Gastrocnemius medialis (tissue), 4 donors: ENCODE data around the gene FBXL13.

Experiments used
- CTCF ChIP-seq, 5 experiments: fragments of 450-650 bp in 3 of 5; fragments of 200-600 bp in 2 of 5; sonication (generic) in 2 of 5; IDR thresholded peaks in 4 of 5; conservative IDR thresholded peaks in 1 of 5; 1 replicate in 4 of 5; 2 replicates in 1 of 5; pipeline ENCODE4 v1.5.1; 2016 to 2019; ENCODE audit warnings: antibody characterized with exemption in 5 of 5, mild to moderate bottlenecking in 3 of 5, moderate library complexity in 3 of 5
- POLR2A ChIP-seq, 2 donors: fragments of 450-650 bp; IDR thresholded peaks; one replicate each; pipeline ENCODE4 v1.6.1; 2017; ENCODE audit warnings: antibody characterized with exemption in 2 of 2, mild to moderate bottlenecking in 2 of 2, moderate library complexity in 2 of 2

- TF ChIP-seq CTCF (IDR thresholded peaks at IDR 0.05 in 4 of 5, conservative IDR thresholded peaks at IDR 0.05 in 1 of 5) (no peak), POLR2A (IDR thresholded peaks at IDR 0.05) (no peak)
These were observed 83.5 kb downstream of the FBXL13 start for GRCh38 chr7:102991077-102991539.
